A549 (cell line): Measurements from ENCODE around the gene ATP5MC3. TPM values are rescaled to one million over a fixed set of nuclear protein-coding genes. Genes with fewer than 3 reads are reported as not detected.
A peak's percentile ranks its signal among the peaks of the same experiment; 100 is the strongest.
"Not testable (repeated sequence)": the region's sequence is repeated elsewhere in the genome, so short reads cannot be mapped to it uniquely, and the experiment has no call there.

Experiments
- ATAC-seq, 2 experiments: fragments of 200-7000 bp in 1 of 2; fragments of >200 bp in 1 of 2; cut with Nextera tagmentation in 1 of 2; cut with Tn5 transposase in 1 of 2; 3 replicates each; pipeline versions ENCODE4 v1.8.0 to v1.9.1; 2018 to 2020; ENCODE audit warnings: mild to moderate bottlenecking in 1 of 2, moderate library complexity in 1 of 2
- CTCF ChIA-PET: fragments of 300-600 bp; sonication (Branson Sonifier 250); formaldehyde crosslinking; extraction: SDS; loops from one replicate; lab custom pipeline; 2021; ENCODE audit warnings: antibody characterized with exemption, inconsistent platforms; lab: Yijun Ruan, JAX
- POLR2A ChIA-PET: fragments of 350-600 bp; formaldehyde crosslinking; extraction: SDS; loops from one replicate; lab custom pipeline; 2021; ENCODE audit warnings: antibody characterized with exemption, inconsistent platforms; lab: Yijun Ruan, JAX
- DNase-seq, 2 experiments: peaks; one replicate each; pipeline versions ENCODE4 v3.0.0 to v3.0.0-alpha.2; 2011 to 2016; ENCODE audit warnings: low read depth in 1 of 2, low spot score in 1 of 2
- FAIRE-seq: peaks from 2 replicates; lab custom pipeline; 2011; peaks lifted over from hg19 to GRCh38; lab: Jason Lieb, UNC
- H3K27ac ChIP-seq, 2 experiments: fragments of >200 bp; sonication (Bioruptor Twin); formaldehyde crosslinking; 3 replicates each; pipeline ENCODE4 v1.5.1; 2016 to 2017
- H3K4me1 ChIP-seq: fragments of >200 bp; sonication (Bioruptor Twin); formaldehyde crosslinking; 3 replicates; pipeline ENCODE4 v1.6.1; 2016
- H3K4me2 ChIP-seq: fragments of >200 bp; sonication (Bioruptor Twin); formaldehyde crosslinking; 3 replicates; pipeline ENCODE4 v1.6.1; 2016
- H3K4me3 ChIP-seq: fragments of >200 bp; sonication (Bioruptor Twin); formaldehyde crosslinking; 3 replicates; pipeline ENCODE4 v1.5.1; 2016
- H3K9me3 ChIP-seq: fragments of >200 bp; sonication (Bioruptor Twin); formaldehyde crosslinking; 3 replicates; pipeline ENCODE4 v1.6.1; 2016
- ATOH8 ChIP-seq: fragments of 250-450 bp; sonication (Bioruptor Pico); IDR thresholded peaks from 2 replicates; pipeline ENCODE4 v1.5.0; 2020; ENCODE audit warnings: low read depth, mild to moderate bottlenecking, moderate library complexity
- BCL3 ChIP-seq: fragments of >200 bp; sonication (Bioruptor Twin); formaldehyde crosslinking; IDR thresholded peaks from 3 replicates; pipeline ENCODE4 v1.6.1; 2016
- BHLHE40 ChIP-seq: IDR thresholded peaks from 2 replicates; pipeline ENCODE4 v1.6.1; 2012; ENCODE audit warnings: low read depth, low read length, inconsistent platforms
- CHD4 ChIP-seq: fragments of 200-600 bp; sonication (generic); IDR thresholded peaks from 2 replicates; pipeline ENCODE4 v1.6.1; 2016; ENCODE audit warnings: antibody characterized with exemption, mild to moderate bottlenecking, borderline replicate concordance
- E2F6 ChIP-seq: IDR thresholded peaks from 2 replicates; pipeline ENCODE4 v1.6.1; 2012; ENCODE audit warnings: low read depth, borderline replicate concordance
- ESRRA ChIP-seq: fragments of 150-350 bp; IDR thresholded peaks from 2 replicates; pipeline ENCODE4 v1.6.1; 2014; ENCODE audit warnings: mild to moderate bottlenecking, low read length, borderline replicate concordance
- GATA3 ChIP-seq: IDR thresholded peaks from 2 replicates; pipeline ENCODE4 v1.6.1; 2012; ENCODE audit warnings: borderline replicate concordance
- HMGXB4 ChIP-seq: fragments of 250-450 bp; sonication (Bioruptor Pico); IDR thresholded peaks from 2 replicates; pipeline ENCODE4 v1.5.0; 2021; ENCODE audit warnings: mild to moderate bottlenecking, moderate library complexity, borderline replicate concordance
- HOXB13 ChIP-seq: fragments of 250-450 bp; sonication (Bioruptor Pico); IDR thresholded peaks from 2 replicates; pipeline ENCODE4 v1.5.0; 2020; ENCODE audit warnings: low read depth, mild to moderate bottlenecking, moderate library complexity
- JUN ChIP-seq, 2 experiments: fragments of >200 bp; sonication (Bioruptor Twin); formaldehyde crosslinking; IDR thresholded peaks; 2 replicates in 1 of 2; 3 replicates in 1 of 2; pipeline ENCODE4 v1.6.1; 2016 to 2017
- JUNB ChIP-seq: fragments of >200 bp; sonication (Bioruptor Twin); formaldehyde crosslinking; IDR thresholded peaks from 2 replicates; pipeline ENCODE4 v1.6.1; 2016
- KDM5A ChIP-seq: fragments of 200-600 bp; sonication (generic); IDR thresholded peaks from 2 replicates; pipeline ENCODE4 v1.6.1; 2016; ENCODE audit warnings: antibody characterized with exemption, mild to moderate bottlenecking
- MAX ChIP-seq: IDR thresholded peaks from 2 replicates; pipeline ENCODE4 v1.6.1; 2012
- PHF8 ChIP-seq: fragments of 200-600 bp; sonication (generic); IDR thresholded peaks from 2 replicates; pipeline ENCODE4 v1.6.1; 2016; ENCODE audit warnings: low read depth, mild to moderate bottlenecking, antibody characterized with exemption, moderate library complexity, borderline replicate concordance
- POLR2A ChIP-seq: IDR thresholded peaks from 2 replicates; pipeline ENCODE4 v1.6.1; 2012; ENCODE audit warnings: mild to moderate bottlenecking, low read length
- TFCP2L1 ChIP-seq: fragments of 250-450 bp; sonication (Bioruptor Pico); IDR thresholded peaks from 2 replicates; pipeline ENCODE4 v1.5.0; 2021; ENCODE audit warnings: mild to moderate bottlenecking
- ZSCAN20 ChIP-seq: fragments of 250-450 bp; sonication (Bioruptor Pico); IDR thresholded peaks from 2 replicates; pipeline ENCODE4 v1.8.0; 2022; ENCODE audit warnings: mild to moderate bottlenecking, moderate library complexity
- WGBS: methylation state at CpG from one replicate; pipeline ENCODE4 v1.1.6; 2017; ENCODE audit errors: missing lambda C conversion rate; 5-methylcytosine and 5-hydroxymethylcytosine counted together
- polyA minus RNA-seq: library from RNA; depleted of rRNA, polyadenylated mRNA; stranded (reverse); fragments of >200 nt; gene quantifications from 2 replicates; pipeline ENCODE4 v1.2.3, GENCODE V29; 2011; rRNA and poly(A)+ RNA removed
- polyA plus RNA-seq, 4 experiments: library from polyadenylated mRNA; depleted of rRNA in 3 of 4; stranded (reverse); fragments of >200 nt; fragmentation: RNase III in 1 of 4; extraction: RNeasy Plus Mini Kit Qiagen cat#74134 plus additional on column Dnase treatment in 1 of 4; gene quantifications; 2 replicates in 3 of 4; 3 replicates in 1 of 4; pipeline ENCODE4 v1.2.3, GENCODE V29; 2011 to 2017

ATP5MC3 gene
- 525 and 642 TPM in 2 replicates for polyA plus RNA-seq (2011; rRNA removed)
- polyA plus RNA-seq (2012; cell fraction: cytosol; rRNA removed) = 562 and 654 TPM in 2 replicates
- 228 and 283 TPM in 2 replicates for polyA plus RNA-seq (2012; cell fraction: nucleus; rRNA removed)
- polyA plus RNA-seq (2017; fragmentation: RNase III; extraction: RNeasy Plus Mini Kit Qiagen cat#74134 plus additional on column Dnase treatment) = 414 to 458 TPM (median 437 TPM) in 3 replicates
- 124 and 132 TPM in 2 replicates for polyA minus RNA-seq

- POLR2A ChIA-PET = interaction anchor here (2.7 kb wide), 1 partner anchor 13 kb away, joined by 8 read pairs; the partner anchor contains the start of gene ATF2
- no peak for FAIRE-seq
- Histone ChIP-seq H3K4me1 (peaks cover 15% of the 10 kb centered on the region; the same call in 2 of the 3 replicates), H3K4me3 (peak within 1 kb of the TSS; percentile 82), H3K4me2 (peak within 1 kb of the TSS; percentile 95), H3K9me3 (no peaks in the 10 kb centered on the region), H3K27ac (peak within 1 kb of the TSS; percentile 83 to 93)
- TF ChIP-seq JUN (IDR thresholded peaks at IDR 0.05) (peak; percentile 68 to 74; a peak in 4 of 5 replicates), CHD4 (no peak), HOXB13 (CRISPR knock-in tag) (no peak), ATOH8 (CRISPR knock-in tag) (0 out of 2 replicates have a peak, but pooled peaks have one; percentile 35), TFCP2L1 (CRISPR knock-in tag) (0 out of 2 replicates have a peak, but pooled peaks have one; percentile 31), HMGXB4 (no peak), JUNB (no peak), GATA3 (0 out of 2 replicates have a peak, but pooled peaks have one; percentile 8), E2F6 (0 out of 2 replicates have a peak, but pooled peaks have one; percentile 38), ZSCAN20 (no peak), KDM5A (0 out of 2 replicates have a peak, but pooled peaks have one; percentile 28), BHLHE40 (no peak), ESRRA (peak; percentile 100), POLR2A (peak; percentile 91), MAX (peak; percentile 39; the same call in 1 of the 2 replicates), BCL3 (peak; percentile 85), PHF8 (peak; percentile 79)
- 2% methylated on average over 31 of the region's 53 CpGs for WGBS
- CTCF ChIA-PET = interaction anchor here (1.1 kb wide), 1 partner anchor 15 kb away, joined by 3 read pairs; no protein-coding TSS in a partner anchor
- ATAC-seq = peak; percentile 93 to 97
- peak; percentile 96 to 97 for DNase-seq
Observed at GRCh38 chr2:175181104-175181876, at the start of gene ATP5MC3. Gene ATP5MC3 (minus strand): TSS chr2:175181710. CDS start chr2:175181393, 317 bp downstream.

- H3K4me3 ChIP-seq, H3K9me3 ChIP-seq, CTCF ChIA-PET, POLR2A ChIA-PET, H3K4me1 ChIP-seq, DNase-seq, FAIRE-seq, ATAC-seq, H3K27ac ChIP-seq, H3K4me2 ChIP-seq: not testable (repeated sequence)
- 58% methylated on average over 4 of the region's 4 CpGs for WGBS
Observed at GRCh38 chr2:175228601-175229000, 47.1 kb upstream of the ATP5MC3 start.
